HepG2 (cell line): ENCODE data around the gene PRR12. TPM values are rescaled to one million over a fixed set of nuclear protein-coding genes. Genes with fewer than 3 reads are reported as not detected.
A peak's percentile ranks its signal among the peaks of the same experiment; 100 is the strongest.

Source experiments
- AKAP8 ChIP-seq: sonication (generic); formaldehyde crosslinking; IDR thresholded peaks from 2 replicates; pipeline ENCODE4 v1.5.1; 2020; ENCODE audit warnings: mild to moderate bottlenecking, missing genetic modification reagents
- ATF3 ChIP-seq: sonication (generic); formaldehyde crosslinking; IDR thresholded peaks from 2 replicates; pipeline ENCODE4 v1.4.0; 2020; ENCODE audit warnings: missing genetic modification reagents
- ATF7 ChIP-seq, 2 experiments: fragments of 450-650 bp in 1 of 2; sonication (generic) in 1 of 2; formaldehyde crosslinking in 1 of 2; IDR thresholded peaks; 2 replicates each; pipeline versions ENCODE4 v1.4.0 to v1.6.1; 2016 to 2020; ENCODE audit warnings: antibody characterized with exemption in 1 of 2, mild to moderate bottlenecking in 1 of 2, missing genetic modification reagents in 1 of 2
- CEBPZ ChIP-seq: IDR thresholded peaks from 2 replicates; pipeline ENCODE4 v1.6.1; 2012; ENCODE audit warnings: low read length, improper control_type of control experiment
- FOSL2 ChIP-seq: sonication (generic); formaldehyde crosslinking; IDR thresholded peaks from 2 replicates; pipeline ENCODE4 v1.4.0; 2020; ENCODE audit warnings: missing genetic modification reagents
- GLI4 ChIP-seq: sonication (generic); formaldehyde crosslinking; IDR thresholded peaks from 2 replicates; pipeline ENCODE4 v1.5.1; 2020; ENCODE audit warnings: missing genetic modification reagents, mild to moderate bottlenecking, moderate library complexity, borderline replicate concordance
- GRHL1 ChIP-seq: sonication (generic); formaldehyde crosslinking; conservative IDR thresholded peaks from 2 replicates; pipeline ENCODE4 v1.8.0; 2022; ENCODE audit warnings: missing genetic modification reagents
- GZF1 ChIP-seq: sonication (generic); formaldehyde crosslinking; IDR thresholded peaks from 2 replicates; pipeline ENCODE4 v1.5.1; 2020; ENCODE audit warnings: mild to moderate bottlenecking, missing genetic modification reagents
- MIER3 ChIP-seq: IDR thresholded peaks from 2 replicates; pipeline ENCODE4 v1.6.1; 2016; ENCODE audit warnings: missing compliant biosample characterization, borderline replicate concordance
- NCOA2 ChIP-seq: sonication (generic); formaldehyde crosslinking; IDR thresholded peaks from 2 replicates; pipeline ENCODE4 v1.8.0; 2022; ENCODE audit warnings: inconsistent platforms
- NR2F1 ChIP-seq, 2 experiments: fragments of 450-650 bp in 1 of 2; formaldehyde crosslinking in 1 of 2; IDR thresholded peaks; 2 replicates each; pipeline versions ENCODE4 v1.5.0 to v1.6.1; 2016 to 2020; ENCODE audit warnings: mild to moderate bottlenecking in 1 of 2, missing compliant biosample characterization in 1 of 2, missing genetic modification reagents in 1 of 2, moderate library complexity in 1 of 2
- NRL ChIP-seq: sonication (generic); formaldehyde crosslinking; IDR thresholded peaks from 2 replicates; pipeline ENCODE4 v1.5.0; 2020; ENCODE audit warnings: missing genetic modification reagents, mild to moderate bottlenecking, moderate library complexity, borderline replicate concordance
- RBM39 ChIP-seq: fragments of 200-400 bp; formaldehyde crosslinking; IDR thresholded peaks from one replicate; pipeline ENCODE4 v1.6.1; 2018; ENCODE audit warnings: antibody characterized with exemption, mild to moderate bottlenecking, low read depth, low read length; ENCODE audit not compliant: poor library complexity, severe bottlenecking
- SP1 ChIP-seq, 2 experiments: fragments of 450-650 bp in 1 of 2; sonication (generic) in 1 of 2; formaldehyde crosslinking in 1 of 2; IDR thresholded peaks; 2 replicates each; pipeline versions ENCODE4 v1.4.0 to v1.6.1; 2016 to 2020; ENCODE audit warnings: missing genetic modification reagents in 1 of 2
- TFAP4 ChIP-seq: sonication (generic); IDR thresholded peaks from 2 replicates; pipeline ENCODE4 v1.6.1; 2016; ENCODE audit warnings: low read depth, borderline replicate concordance
- TMF1 ChIP-seq: sonication (generic); formaldehyde crosslinking; IDR thresholded peaks from 2 replicates; pipeline ENCODE4 v1.8.1; 2022; ENCODE audit warnings: low read depth, missing genetic modification reagents
- ZC3H13 ChIP-seq: sonication (generic); formaldehyde crosslinking; IDR thresholded peaks from 2 replicates; pipeline ENCODE4 v1.8.1; 2023; ENCODE audit warnings: mild to moderate bottlenecking, missing genetic modification reagents, moderate library complexity
- ZNF564 ChIP-seq: sonication (generic); formaldehyde crosslinking; IDR thresholded peaks from 2 replicates; pipeline ENCODE4 v1.8.1; 2023; ENCODE audit warnings: mild to moderate bottlenecking, missing genetic modification reagents
- ZNF761 ChIP-seq: sonication (generic); formaldehyde crosslinking; conservative IDR thresholded peaks from 2 replicates; pipeline ENCODE4 v1.4.0; 2020; ENCODE audit warnings: mild to moderate bottlenecking, missing genetic modification reagents
- ZNF782 ChIP-seq: sonication (generic); formaldehyde crosslinking; IDR thresholded peaks from 2 replicates; pipeline ENCODE4 v1.4.0; 2020; ENCODE audit warnings: missing genetic modification reagents, mild to moderate bottlenecking, borderline replicate concordance
- ZNF839 ChIP-seq: sonication (generic); formaldehyde crosslinking; IDR thresholded peaks from 2 replicates; pipeline ENCODE4 v1.4.0; 2020; ENCODE audit warnings: missing genetic modification reagents, mild to moderate bottlenecking, borderline replicate concordance
- polyA plus RNA-seq, 8 experiments: library from polyadenylated mRNA; depleted of rRNA in 3 of 8; stranded (reverse) in 7 of 8; unstranded in 1 of 8; fragments of >200 nt; fragmentation: Illumina TruSeq in 4 of 8; extraction: Trizol in 4 of 8; gene quantifications; 2 replicates each; pipeline versions ENCODE4 v1.2.1 to v1.2.3, GENCODE V29; 2011 to 2016; ENCODE audit warnings: low read depth in 4 of 8, missing spikeins in 1 of 8, mixed read lengths in 1 of 8; ENCODE audit not compliant: insufficient read depth in 1 of 8
- total RNA-seq, 5 experiments: library from RNA; depleted of rRNA; stranded (reverse); fragments of >200 nt; fragmentation: Illumina TruSeq; extraction: Trizol; gene quantifications; 2 replicates each; pipeline ENCODE4 v1.2.3, GENCODE V29; 2016; ENCODE audit warnings: low read depth in 1 of 5

Gene PRR12
- total and polyA plus RNA-seq, 2 of the 13 experiments (the other 11 are each of a cell fraction or from before 2014, with no cell fraction given): 0.62 to 1.5 TPM

- TF ChIP-seq GRHL1 (CRISPR knock-in tag) (no peak), ATF7 (IDR thresholded peaks at IDR 0.05) (peak; percentile 88), ATF7 (CRISPR knock-in tag; IDR thresholded peaks at IDR 0.05) (peak; percentile 30; the same call in 1 of the 2 replicates), NR2F1 (CRISPR knock-in tag; IDR thresholded peaks at IDR 0.05) (peak in 1 of 2 experiments; percentile 50; a peak in 1 of 4 replicates), SP1 (IDR thresholded peaks at IDR 0.05) (no peak), SP1 (CRISPR knock-in tag; IDR thresholded peaks at IDR 0.05) (peak; percentile 100), ZNF782 (no peak), NRL (CRISPR knock-in tag) (0 out of 2 replicates have a peak, but pooled peaks have one; percentile 9), NCOA2 (CRISPR knock-in tag) (peak; percentile 31; the same call in 1 of the 2 replicates), ZNF564 (CRISPR knock-in tag) (0 out of 2 replicates have a peak, but pooled peaks have one; percentile 61), ZNF761 (CRISPR knock-in tag) (no peak), RBM39 (peak; percentile 47), MIER3 (peak; percentile 71; the same call in 1 of the 2 replicates), ZNF839 (CRISPR knock-in tag) (no peak), GZF1 (CRISPR knock-in tag) (no peak), FOSL2 (peak; percentile 77), CEBPZ (no peak), ATF3 (peak; percentile 65; the same call in 1 of the 2 replicates), GLI4 (CRISPR knock-in tag) (0 out of 2 replicates have a peak, but pooled peaks have one; percentile 21), TFAP4 (peak; percentile 51; the same call in 1 of the 2 replicates), AKAP8 (CRISPR knock-in tag) (peak; percentile 94), ZC3H13 (peak; percentile 90), TMF1 (CRISPR knock-in tag) (no peak)
Observed at GRCh38 chr19:49641688-49642491, 50.9 kb downstream of the PRR12 start, which contains the start of gene SCAF1 (continued).
